Activated CD4-positive, alpha-beta T cell treated with anti-CD3 and anti-CD28 coated beads, Interleukin-2, amount 50 U/mL, for 16 hours (primary cell): ENCODE results near the gene TASL.
"Not testable (repeated sequence)": the region's sequence is repeated elsewhere in the genome, so short reads cannot be mapped to it uniquely, and the experiment has no call there.

Experiments
- DNase-seq: peaks from one replicate; pipeline ENCODE4 v3.0.0-alpha.2; 2020

Gene TASL

GRCh38 chrX:30573125-30573524 lies 4.4 kb downstream of the TASL start:
- DNase-seq: no peak

GRCh38 chrX:30572678-30573077 lies 4.9 kb downstream of the TASL start:
- no peak for DNase-seq

DNA sequence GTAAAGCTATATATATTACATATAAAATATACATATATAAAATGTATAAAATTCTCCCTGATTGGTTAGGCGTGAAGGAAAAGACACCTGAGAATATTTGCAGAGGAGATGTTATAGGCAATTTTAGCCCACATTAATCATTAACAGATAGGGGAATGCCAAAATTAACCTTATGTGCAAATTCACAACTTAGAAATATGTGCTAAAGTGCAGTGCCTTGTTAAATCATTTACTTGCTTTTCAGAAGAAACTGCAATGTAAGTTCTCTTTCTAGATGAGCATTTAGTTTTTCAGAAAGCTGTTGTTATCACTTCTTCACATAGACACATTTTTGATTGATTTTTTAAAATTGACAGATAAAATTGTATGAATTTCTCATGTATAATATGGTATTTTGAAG lies 5.6 kb downstream of the TASL start:
- no peak for DNase-seq

DNA sequence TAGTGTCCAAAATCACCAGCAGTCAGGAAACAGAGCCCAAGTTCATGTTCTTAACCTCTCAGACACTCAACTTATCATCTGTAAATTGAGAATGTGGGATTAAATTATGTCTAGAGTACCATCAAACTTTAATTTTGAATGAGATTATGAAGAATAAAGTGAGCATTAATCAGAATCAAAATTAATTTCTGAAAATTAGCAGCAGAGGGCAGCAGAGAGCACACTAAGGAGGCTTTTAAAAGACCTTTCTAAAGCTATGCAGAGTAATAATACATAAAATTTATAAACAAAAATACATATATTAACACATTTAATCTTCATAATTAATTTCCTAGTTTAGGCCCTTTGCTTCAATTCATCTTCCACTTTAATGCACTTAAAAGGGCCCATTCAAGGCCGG lies 7.1 kb downstream of the TASL start:
- peak; percentile 38 for DNase-seq

GRCh38 chrX:30568136-30568535 lies 9.4 kb downstream of the TASL start:
- DNase-seq: no peak

GRCh38 chrX:30563070-30563469 lies 14.5 kb downstream of the TASL start:
- DNase-seq: not testable (repeated sequence)

GRCh38 chrX:30561191-30561590 lies 16.4 kb downstream of the TASL start:
- DNase-seq: no peak

- DNase-seq: no peak
Observed at GRCh38 chrX:30538271-30538670, 39.3 kb downstream of the TASL start.

GRCh38 chrX:30533835-30534234 lies 43.7 kb downstream of the TASL start:
- no peak for DNase-seq

DNA sequence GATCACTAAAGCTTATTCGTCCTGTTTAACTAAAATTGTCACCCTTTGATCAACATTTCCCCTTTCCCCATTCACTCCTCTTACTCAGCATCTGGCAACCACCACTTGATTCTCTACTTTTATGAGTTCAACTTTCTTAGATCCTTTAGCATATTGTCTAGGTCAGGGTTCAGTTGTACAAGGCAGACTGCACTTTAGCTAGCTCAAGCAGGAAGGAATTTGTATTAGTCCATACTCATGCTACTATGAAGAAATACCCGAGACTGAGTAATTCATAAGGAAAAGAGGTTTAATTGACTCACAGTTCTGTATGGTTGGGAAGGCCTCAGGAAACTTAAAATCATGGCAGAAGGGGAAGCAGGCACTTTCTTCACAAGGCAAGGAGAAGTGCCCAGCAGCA lies 44.3 kb downstream of the TASL start:
- no peak for DNase-seq

DNA sequence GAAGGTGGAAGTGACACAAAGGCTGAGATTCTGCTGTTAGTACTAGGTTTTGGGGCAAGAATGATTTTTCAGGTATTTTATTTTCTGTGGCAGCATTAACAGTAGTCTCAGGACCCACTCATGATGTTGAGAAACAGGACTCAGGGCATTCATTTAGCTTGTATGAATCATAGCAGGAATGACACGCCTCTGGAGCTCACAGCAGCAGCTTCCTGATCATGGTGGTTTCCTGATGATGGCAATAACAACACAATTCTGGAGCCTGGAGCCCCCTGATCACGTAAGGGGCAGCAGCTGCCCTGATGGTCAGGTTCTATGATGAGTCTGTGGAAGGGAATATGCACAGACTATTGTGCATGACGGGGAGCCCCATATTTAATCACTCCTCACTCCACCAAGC lies 47.0 kb downstream of the TASL start:
- peak; percentile 5 for DNase-seq

- no peak for DNase-seq
Observed at GRCh38 chrX:30525732-30526131, 51.8 kb downstream of the TASL start.

GRCh38 chrX:30521440-30522182 lies 56.0 kb downstream of the TASL start:
- no peak for DNase-seq

DNA sequence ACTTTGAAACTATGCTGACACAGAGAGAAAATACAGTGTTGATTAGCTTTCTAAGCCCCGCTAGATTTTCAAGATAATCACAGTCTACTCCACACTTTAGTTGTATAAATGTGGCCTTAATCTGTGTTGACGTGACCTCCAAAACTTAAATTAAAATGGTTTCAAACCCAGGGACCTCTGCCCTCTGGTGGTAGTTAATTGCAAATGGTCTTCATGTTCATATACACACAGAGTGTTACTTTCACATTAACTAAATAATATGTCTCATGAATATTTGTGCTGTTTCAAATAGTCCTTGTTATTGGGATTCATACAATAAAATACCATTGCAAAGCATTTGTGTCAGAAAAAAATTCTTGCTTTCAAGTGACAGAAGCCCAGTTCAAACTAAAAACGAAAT lies 64.3 kb downstream of the TASL start:
- peak; percentile 12 for DNase-seq
